Skeletal muscle cell (primary cell): Measurements from ENCODE around the gene NCOR2.

ENCODE experiments used
- DNase-seq: peaks from one replicate; pipeline ENCODE4 v3.0.0-alpha.2; 2010; ENCODE audit warnings: low read depth
- H3K4me3 ChIP-seq: 2 replicates; pipeline ENCODE4 v1.5.1; 2011; ENCODE audit warnings: low read depth, mild to moderate bottlenecking, control low read depth, low read length, moderate library complexity

Gene NCOR2

DNA sequence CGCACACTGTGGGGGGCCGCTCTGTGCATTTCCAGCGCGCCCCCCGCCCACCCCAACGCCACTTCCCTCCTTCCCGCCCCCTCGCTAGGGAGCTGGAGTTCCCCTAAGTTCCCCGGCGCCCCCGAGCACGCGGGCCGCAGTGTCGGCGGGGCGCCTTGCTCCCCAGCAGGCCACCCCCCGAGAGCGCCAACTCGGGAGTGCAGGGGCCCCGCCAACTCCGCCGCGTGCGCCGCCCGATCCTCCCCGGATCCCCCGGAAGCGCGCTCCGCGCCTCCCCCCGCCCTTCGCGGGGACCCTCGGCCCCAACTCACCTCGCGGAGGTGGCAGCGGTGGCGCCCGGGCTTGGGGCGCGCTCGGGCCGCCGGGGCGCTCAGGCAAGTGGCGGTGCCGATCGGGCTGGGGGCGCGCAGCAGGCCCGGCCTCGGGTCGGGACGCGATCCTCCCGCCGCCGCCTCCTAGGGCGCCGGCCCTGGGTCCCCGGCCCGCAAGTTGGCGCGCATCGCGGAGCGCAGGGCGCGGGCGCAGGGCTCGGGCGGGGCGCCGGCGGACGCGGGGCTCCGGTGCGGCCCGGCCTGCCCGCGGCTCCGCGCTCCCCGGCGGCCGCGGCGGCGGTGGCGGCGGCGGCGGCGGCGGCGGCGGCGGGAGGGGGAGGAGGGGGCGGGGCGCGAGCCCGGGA lies at the start of gene NCOR2:
TSS of gene NCOR2 (minus strand) at position 616 of the 676 bp plus-strand sequence. CDS start 72,361 bp downstream, outside the sequence.
- H3K4me3 ChIP-seq = peak within 1 kb of the TSS; percentile 89
- DNase-seq = no peak

GRCh38 chr12:124616394-124617221 lies 49.2 kb upstream of the NCOR2 start:
- no peak overlapping the region for H3K4me3 ChIP-seq
- DNase-seq = no peak

- no peak for DNase-seq
- no peak overlapping the region for H3K4me3 ChIP-seq
Observed at GRCh38 chr12:124614512-124615292, 47.3 kb upstream of the NCOR2 start.

- DNase-seq = peak; percentile 73
Observed at GRCh38 chr12:124613151-124613585, 45.8 kb upstream of the NCOR2 start.

GRCh38 chr12:124612410-124612680 lies 44.9 kb upstream of the NCOR2 start:
- no peak overlapping the region for H3K4me3 ChIP-seq
- no peak for DNase-seq

More at GRCh38 chr12:124613151-124613585, 45.8 kb upstream of the NCOR2 start:
- H3K4me3 ChIP-seq = no peak overlapping the region

- no peak for DNase-seq
- H3K4me3 ChIP-seq = no peak overlapping the region
Observed at GRCh38 chr12:124611559-124612409, 44.4 kb upstream of the NCOR2 start.

DNA sequence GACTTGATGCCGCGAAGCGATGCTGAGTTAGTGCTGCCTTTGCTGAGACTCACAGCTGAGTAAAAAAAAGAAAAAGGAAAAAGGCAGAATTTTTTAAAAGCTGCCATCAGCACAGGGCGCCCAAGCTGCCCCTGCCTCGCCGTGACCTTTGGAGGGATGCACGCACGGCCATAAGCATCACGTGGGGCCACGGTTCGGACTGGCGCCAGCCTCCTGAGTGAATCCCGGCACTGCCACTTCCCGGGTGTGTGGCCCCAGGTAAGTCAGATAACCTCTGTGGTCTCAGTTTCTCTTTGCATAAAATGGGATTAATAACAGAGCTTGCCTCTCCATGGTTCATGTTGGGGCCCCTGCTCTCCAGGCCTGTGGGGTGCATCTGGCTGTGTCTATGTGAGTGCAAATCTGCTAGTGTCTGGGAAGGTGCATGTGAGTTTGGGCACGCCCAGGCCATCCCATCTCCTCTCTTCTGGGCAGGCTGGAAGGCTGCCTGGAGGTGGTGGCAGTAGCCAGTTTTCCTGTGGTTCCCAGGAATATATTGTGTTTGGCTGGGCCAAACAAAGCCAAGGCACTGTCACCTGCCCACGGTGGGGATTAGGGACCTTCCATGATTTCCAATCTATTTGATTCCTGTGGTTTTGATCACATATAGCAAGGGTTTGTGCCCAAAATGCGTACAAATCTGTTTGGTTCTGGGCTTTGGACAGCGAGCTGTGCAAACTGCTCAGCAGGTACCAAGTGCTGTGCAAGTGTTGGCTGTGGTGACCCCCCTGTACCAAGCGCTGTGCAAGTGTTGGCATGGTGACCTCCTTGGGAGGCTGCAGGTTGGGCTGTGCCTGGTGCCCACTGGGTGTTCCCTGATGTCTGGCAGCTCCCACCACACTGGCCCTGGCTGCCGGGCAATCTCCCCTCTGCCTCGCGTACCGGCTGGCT lies 43.5 kb upstream of the NCOR2 start:
- no peak for DNase-seq
- H3K4me3 ChIP-seq = no peak overlapping the region

DNA sequence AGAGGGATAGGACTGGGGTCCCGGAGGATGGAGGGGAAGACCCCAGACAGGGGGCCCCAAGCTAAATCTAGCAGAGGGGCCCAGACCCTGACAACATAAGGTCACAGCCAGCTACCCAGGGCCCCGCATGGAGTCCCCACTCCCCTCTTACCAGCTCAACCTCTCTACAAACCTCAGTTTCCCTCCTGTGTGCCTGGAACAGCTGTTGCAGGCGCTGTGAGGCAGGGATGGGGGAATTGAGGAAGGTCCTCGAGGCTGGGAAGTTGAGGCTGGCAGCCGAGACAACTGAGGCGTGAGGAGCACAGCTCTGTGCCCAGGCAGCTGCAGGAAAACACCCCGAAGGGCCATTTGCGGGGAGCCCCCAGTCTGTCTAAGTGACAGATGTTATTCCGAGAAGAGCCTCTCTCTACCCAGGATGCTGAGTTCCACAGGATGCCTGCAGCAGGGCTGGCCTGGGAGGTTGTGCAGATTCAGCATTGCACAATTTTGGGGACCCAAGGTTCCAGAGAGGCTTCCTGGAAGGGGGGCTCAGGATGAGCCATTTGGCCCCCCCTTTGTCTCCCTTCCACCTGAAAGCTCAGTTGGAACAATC lies 42.7 kb upstream of the NCOR2 start:
- H3K4me3 ChIP-seq = no peak overlapping the region
- no peak for DNase-seq

DNA sequence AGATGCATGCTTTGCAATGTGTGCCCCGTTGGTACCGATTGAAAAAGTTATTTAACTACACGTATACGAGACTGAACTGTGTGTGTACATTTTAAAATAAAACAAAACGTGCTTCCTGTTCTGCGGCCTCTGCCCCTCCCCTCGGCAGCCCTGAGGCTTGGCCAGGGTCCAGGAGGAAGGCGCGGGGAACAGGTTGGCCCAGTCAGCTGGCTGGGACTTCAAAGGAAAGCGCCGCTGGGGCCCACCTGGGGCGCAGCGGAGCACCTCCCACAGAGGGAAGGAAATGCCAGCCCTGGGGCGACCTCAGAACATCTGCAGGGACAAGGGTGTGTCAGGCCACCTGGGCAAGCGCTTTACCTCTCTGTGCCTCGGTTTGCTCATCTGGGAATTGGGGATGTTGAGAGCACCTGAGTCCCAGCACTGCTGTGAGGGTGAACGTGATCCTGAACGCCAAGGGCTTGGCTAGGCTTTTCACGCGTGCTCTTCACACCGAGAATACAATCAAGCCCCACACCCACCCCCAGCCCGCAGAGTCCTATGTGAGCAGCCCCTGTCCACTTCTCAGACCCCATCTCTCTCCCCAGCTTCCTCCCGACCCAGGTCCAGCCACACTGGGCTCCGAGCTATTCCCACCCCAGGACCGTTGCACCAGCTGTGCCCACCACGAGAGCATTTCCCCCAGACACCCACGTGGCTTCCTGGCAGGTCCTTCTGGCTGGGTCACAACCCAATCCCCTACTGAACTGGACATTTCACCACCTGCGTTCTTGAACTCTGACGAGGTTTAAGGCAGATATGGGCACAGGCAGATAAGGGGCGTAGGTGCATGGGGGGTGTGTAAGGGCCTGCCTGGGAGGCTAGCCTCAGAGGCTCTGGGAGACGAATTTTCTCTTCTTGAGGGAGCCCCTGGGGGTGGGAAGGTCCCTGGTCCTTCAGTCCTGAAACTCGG lies 41.9 kb upstream of the NCOR2 start:
- H3K4me3 ChIP-seq = no peak overlapping the region

GRCh38 chr12:124608450-124608870 lies 41.0 kb upstream of the NCOR2 start:
- DNase-seq = no peak

More for the DNA sequence above, 41.9 kb upstream of the NCOR2 start:
- DNase-seq = no peak

DNA sequence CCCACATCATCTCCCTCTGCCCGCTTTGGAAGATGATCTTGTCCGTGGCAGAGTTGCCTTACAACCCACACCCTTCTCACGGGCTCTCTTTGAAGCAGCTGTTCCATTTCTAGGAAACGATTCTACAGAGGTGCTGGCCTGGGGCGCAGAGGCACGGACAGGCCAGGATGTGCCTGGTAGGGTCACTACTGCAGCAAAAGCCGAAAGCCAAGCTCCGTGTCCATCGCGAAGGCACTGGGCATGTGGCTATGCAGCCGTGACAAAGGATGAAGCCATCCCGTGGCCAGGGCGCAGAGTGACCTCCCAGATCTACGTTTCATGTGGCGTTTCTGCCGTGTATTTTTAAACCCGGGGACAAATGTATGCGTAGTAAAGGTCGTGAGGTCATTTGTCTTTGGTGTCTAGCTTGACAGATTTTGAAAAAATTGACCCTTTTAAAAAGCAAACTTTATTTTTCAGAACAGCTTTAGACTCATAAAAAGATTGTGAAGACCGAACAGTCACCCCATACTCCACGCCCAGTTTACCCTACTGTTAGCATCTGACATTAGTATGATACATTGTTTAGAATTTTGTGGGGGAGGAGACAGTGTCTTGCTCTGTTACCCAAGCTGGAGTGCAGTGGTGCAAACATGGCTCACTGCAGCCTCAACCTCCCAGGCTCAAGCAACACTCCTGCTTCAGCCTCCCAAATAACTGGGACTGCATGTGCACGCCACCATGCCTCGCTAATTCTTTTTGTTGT lies 40.4 kb upstream of the NCOR2 start:
- no peak overlapping the region for H3K4me3 ChIP-seq
- DNase-seq = no peak

More at GRCh38 chr12:124608450-124608870, 41.0 kb upstream of the NCOR2 start:
- no peak overlapping the region for H3K4me3 ChIP-seq

DNA sequence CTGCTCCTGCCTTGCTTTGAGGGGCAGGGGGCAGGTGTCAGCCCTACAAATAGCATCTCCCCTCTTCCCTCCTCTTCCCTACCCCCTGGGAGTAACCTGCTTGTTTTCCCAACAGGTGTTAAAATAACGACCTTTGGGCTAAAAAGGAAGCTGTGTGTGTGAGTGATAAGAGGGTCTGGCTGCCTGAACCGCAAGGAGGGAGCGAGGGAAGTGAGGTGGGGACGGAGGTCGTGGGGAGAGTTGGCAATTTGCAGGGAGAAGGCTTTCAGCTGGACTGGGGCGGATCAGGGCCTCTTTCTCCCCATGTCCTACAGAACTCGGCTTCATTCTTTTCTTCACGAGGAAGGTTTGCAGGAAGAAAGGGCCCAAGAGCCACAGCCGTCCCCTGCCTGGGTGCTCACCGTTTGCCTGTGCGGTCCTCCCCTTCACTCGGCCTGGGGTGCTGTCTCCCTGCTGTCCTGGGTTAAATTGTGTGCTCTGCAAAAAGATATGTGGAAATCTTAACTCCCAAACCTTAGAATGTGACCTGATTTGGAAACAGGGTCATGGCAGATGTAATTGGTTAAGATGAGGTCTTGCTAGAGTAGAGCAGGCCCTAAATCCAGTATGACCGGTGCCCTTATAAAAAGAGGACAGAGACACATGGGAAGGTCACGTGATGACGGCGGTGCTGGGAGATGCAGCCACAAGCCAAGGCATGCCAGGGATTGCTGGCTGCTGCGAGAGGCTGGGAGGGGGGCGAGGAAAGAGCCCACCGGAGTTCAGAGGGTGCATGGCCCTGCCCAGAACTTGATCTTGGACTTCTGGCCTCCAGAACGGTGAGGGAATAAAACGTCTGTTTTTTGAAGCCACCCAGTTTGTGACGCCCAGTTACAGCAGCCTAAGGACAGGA lies 38.7 kb upstream of the NCOR2 start:
- DNase-seq = no peak
- H3K4me3 ChIP-seq = no peak overlapping the region

DNA sequence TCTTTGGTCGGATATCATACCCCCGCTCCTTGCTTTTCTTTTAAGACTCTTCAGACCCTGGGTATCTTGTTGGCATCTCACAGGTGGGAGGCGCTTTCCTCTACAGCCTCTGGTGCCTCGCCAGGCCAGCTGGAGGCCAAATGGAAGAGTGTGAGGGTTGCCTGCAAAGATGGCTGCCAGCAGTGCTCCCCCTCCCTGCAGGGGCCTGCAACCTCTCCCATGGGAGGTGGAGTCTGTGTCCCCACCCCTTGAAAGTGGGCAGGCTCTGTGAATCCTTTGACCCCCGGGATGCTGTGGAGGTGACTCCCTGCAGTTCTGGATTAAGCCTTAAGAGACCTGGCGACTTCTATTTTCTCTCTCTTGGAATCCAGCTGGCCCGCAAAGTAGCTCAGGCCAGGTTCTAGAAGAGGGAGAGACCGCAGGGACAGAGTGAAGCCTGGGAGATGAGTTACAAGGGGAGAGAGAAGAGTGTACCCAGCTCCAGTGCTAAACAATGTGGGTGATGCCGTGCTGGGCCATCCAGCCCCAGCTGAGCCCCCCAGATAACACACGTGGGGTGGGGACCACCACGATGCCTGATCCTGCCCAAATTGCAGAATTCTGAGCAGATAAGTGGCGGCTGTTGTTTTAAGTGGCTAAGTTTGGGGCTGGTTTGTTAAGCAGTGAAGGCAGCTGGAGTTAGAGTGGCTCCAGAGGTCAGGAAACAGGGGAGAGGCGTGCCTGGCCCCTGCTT lies 37.9 kb upstream of the NCOR2 start:
- H3K4me3 ChIP-seq = no peak overlapping the region
- no peak for DNase-seq

DNA sequence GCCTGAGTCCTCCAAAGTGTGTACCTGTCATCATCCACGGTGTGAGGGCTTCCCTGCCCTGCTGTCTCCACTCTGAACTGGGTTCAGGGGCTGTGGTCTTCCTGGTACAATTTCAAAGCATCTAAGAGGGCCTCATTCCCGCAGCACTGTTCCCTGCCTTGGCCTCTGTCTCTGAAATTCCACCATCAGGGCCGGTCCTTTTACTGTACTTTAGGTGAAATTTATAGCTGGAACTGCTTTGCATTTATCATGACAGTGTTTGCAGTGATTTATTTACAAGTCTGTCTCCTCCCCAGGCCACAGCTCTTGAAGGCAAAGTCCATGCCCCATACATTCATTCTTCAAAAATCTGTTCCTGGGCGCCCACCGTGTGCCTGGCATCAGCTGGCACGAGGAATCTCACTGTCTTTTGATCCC lies 36.9 kb upstream of the NCOR2 start:
- H3K4me3 ChIP-seq = no peak overlapping the region
- DNase-seq = no peak

DNA sequence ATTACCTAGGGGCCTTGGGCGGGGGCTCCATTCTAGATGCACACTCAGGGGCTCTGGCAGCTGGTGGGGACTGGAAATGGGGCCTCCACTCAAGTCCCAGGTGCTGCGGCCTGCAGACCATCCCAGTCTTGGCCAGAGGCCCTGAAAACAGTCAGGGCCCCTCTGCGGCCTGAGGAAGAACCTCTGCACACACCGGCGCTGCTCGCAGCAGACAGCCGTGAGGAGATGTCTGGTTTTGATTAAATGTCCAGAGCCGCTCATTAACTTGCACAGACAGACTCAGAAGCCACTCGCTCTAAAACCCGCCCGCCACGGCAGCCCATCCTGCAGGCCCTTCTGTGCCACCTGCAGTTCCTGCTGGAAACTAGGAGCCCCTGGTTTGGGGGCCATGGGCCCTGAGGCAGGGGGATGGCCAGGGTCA lies 36.4 kb upstream of the NCOR2 start:
- H3K4me3 ChIP-seq = no peak overlapping the region
- DNase-seq = no peak
